HCT116 (cell line): ENCODE measurements around the gene PIGO. TPM values are rescaled to one million over a fixed set of nuclear protein-coding genes. Genes with fewer than 3 reads are reported as not detected.

ENCODE experiments used
- ATAC-seq: fragments of 200-7000 bp; cut with Tn5 transposase; 2 replicates; pipeline ENCODE4 v1.9.1; 2020; ENCODE audit warnings: mild to moderate bottlenecking, moderate library complexity
- BruUV-seq: library from RNA; stranded (reverse); fragments of 400-500 nt; replicated peaks from 2 replicates; lab custom pipeline; 2021; lab: Mats Ljungman, UMichigan
- CTCF ChIA-PET: fragments of 300-600 bp; sonication (Branson Sonifier 250); formaldehyde crosslinking; loops from one replicate; lab custom pipeline; 2021; ENCODE audit warnings: antibody characterized with exemption; lab: Charles Lee
- POLR2A ChIA-PET: fragments of 300-600, 350-600 bp; sonication (Branson Sonifier 250); formaldehyde crosslinking; loops from one replicate; lab custom pipeline; 2021; ENCODE audit warnings: antibody characterized with exemption; lab: Charles Lee
- RAD21 ChIA-PET, 2 experiments: fragments of 300-600 bp; sonication (Branson Sonifier 250); formaldehyde crosslinking; loops; one replicate each; lab custom pipeline; 2023; ENCODE audit warnings: low total read pairs in 2 of 2; ENCODE audit not compliant: uncharacterized antibody in 2 of 2, unreplicated experiment in 2 of 2, low non-redundant PET in 1 of 2; lab: Charles Lee
- DNase-seq: peaks from one replicate; pipeline ENCODE4 v3.0.0-alpha.2; 2010; ENCODE audit warnings: low read depth, low spot score
- H2AFZ ChIP-seq: fragments of 200-600 bp; shearing (Covaris generic), sonication (generic); 2 replicates; pipeline ENCODE4 v1.6.1; 2017; ENCODE audit warnings: low read depth, mixed run types, mixed read lengths, antibody characterized with exemption, low read length; ENCODE audit not compliant: poor library complexity, severe bottlenecking
- H3K27ac ChIP-seq: 2 replicates; pipeline ENCODE4 v1.5.1; 2012; ENCODE audit warnings: low read depth, low read length
- H3K27me3 ChIP-seq: fragments of 200-600 bp; sonication (generic); 2 replicates; pipeline ENCODE4 v1.6.1; 2016; ENCODE audit warnings: mixed run types, low read length, mixed read lengths; ENCODE audit not compliant: insufficient read depth
- H3K36me3 ChIP-seq, 2 experiments: fragments of 200-500 bp in 1 of 2; fragments of 200-600 bp in 1 of 2; sonication (Bioruptor generic) in 1 of 2; sonication (generic) in 1 of 2; 2 replicates each; pipeline versions ENCODE4 v1.5.1 to v1.6.1; 2014 to 2016; ENCODE audit warnings: low read length in 2 of 2, inconsistent platforms in 1 of 2, mixed read lengths in 1 of 2, mixed run types in 1 of 2; ENCODE audit not compliant: insufficient read depth in 2 of 2, control insufficient read depth in 1 of 2
- H3K4me1 ChIP-seq, 2 experiments: fragments of 200-600 bp in 1 of 2; sonication (generic) in 1 of 2; 2 replicates each; pipeline versions ENCODE4 v1.5.1 to v1.6.1; 2012 to 2017; ENCODE audit warnings: low read length in 2 of 2, inconsistent platforms in 1 of 2, mild to moderate bottlenecking in 1 of 2, mixed read lengths in 1 of 2, mixed run types in 1 of 2, moderate library complexity in 1 of 2; ENCODE audit not compliant: insufficient read depth in 2 of 2, control insufficient read depth in 1 of 2
- H3K4me2 ChIP-seq: fragments of 200-600 bp; sonication (generic); 2 replicates; pipeline ENCODE4 v1.6.1; 2017; ENCODE audit warnings: mixed run types, low read length, mixed read lengths
- H3K4me3 ChIP-seq, 2 experiments: fragments of 200-600 bp in 1 of 2; sonication (generic) in 1 of 2; replicated peaks in 1 of 2; 2 replicates each; pipeline ENCODE4 v1.5.1; 2011 to 2016; ENCODE audit warnings: low read length in 2 of 2, control low read depth in 1 of 2, low read depth in 1 of 2, mild to moderate bottlenecking in 1 of 2, mixed read lengths in 1 of 2, mixed run types in 1 of 2
- H3K79me2 ChIP-seq: fragments of 200-600 bp; sonication (generic); 2 replicates; pipeline ENCODE4 v1.6.1; 2017; ENCODE audit warnings: mild to moderate bottlenecking, mixed run types, low read length, moderate library complexity, mixed read lengths; ENCODE audit not compliant: insufficient read depth
- H3K9ac ChIP-seq: fragments of 200-600 bp; sonication (generic); 2 replicates; pipeline ENCODE4 v1.6.1; 2016; ENCODE audit warnings: low read length, mixed read lengths
- H3K9me2 ChIP-seq: fragments of 200-600 bp; sonication (generic), shearing (Covaris generic); 2 replicates; pipeline ENCODE4 v1.6.1; 2017; ENCODE audit warnings: mixed run types, mild to moderate bottlenecking, moderate library complexity; ENCODE audit not compliant: insufficient read depth
- H3K9me3 ChIP-seq, 2 experiments: fragments of 200-500 bp in 1 of 2; fragments of 200-600 bp in 1 of 2; sonication (Bioruptor generic) in 1 of 2; sonication (generic) in 1 of 2; 2 replicates each; pipeline ENCODE4 v1.6.1; 2014 to 2017; ENCODE audit warnings: low read length in 2 of 2, mixed read lengths in 2 of 2, inconsistent platforms in 1 of 2, low read depth in 1 of 2, mild to moderate bottlenecking in 1 of 2, mixed run types in 1 of 2, moderate library complexity in 1 of 2; ENCODE audit not compliant: control insufficient read depth in 1 of 2, insufficient read depth in 1 of 2
- H4K20me1 ChIP-seq: fragments of 200-600 bp; sonication (generic), shearing (Covaris generic); 2 replicates; pipeline ENCODE4 v1.6.1; 2017; ENCODE audit warnings: mixed run types, mild to moderate bottlenecking, moderate library complexity; ENCODE audit not compliant: insufficient read depth
- CEBPB ChIP-seq: IDR thresholded peaks from 2 replicates; pipeline ENCODE4 v1.6.1; 2012; ENCODE audit warnings: low read depth
- FOSL1 ChIP-seq: IDR thresholded peaks from 2 replicates; pipeline ENCODE4 v1.6.1; 2012; ENCODE audit warnings: low read depth
- SIN3A ChIP-seq: IDR thresholded peaks from 2 replicates; pipeline ENCODE4 v1.6.1; 2012; ENCODE audit warnings: low read depth
- SRF ChIP-seq: IDR thresholded peaks from 2 replicates; pipeline ENCODE4 v1.6.1; 2012; ENCODE audit warnings: low read depth
- ZFX ChIP-seq: fragments of 450-650 bp; IDR thresholded peaks from 2 replicates; pipeline ENCODE4 v1.6.1; 2017
- ZNF274 ChIP-seq: fragments of 200-500 bp; sonication (Bioruptor generic); IDR thresholded peaks from 2 replicates; pipeline ENCODE4 v1.6.1; 2014; ENCODE audit warnings: mild to moderate bottlenecking, low read depth, low read length, inconsistent platforms
- intact Hi-C: fragments of 100-400 bp; cut with micrococcal nuclease; formaldehyde crosslinking; loops from 2 replicates; pipeline ENCODE4 v1.10.0; 2022
- total RNA-seq: library from RNA; stranded (reverse); gene quantifications from one replicate; pipeline ENCODE4 v1.2.1, GENCODE V29; 2021; ENCODE audit not compliant: unreplicated experiment
- TF ChIP-seq, protein P1 (sequence below): IDR thresholded peaks from 2 replicates; pipeline ENCODE4 v1.6.1; 2012
- TF ChIP-seq, protein P2 (sequence below): IDR thresholded peaks from 2 replicates; pipeline ENCODE4 v1.6.1; 2011; ENCODE audit warnings: mild to moderate bottlenecking, low read length, moderate library complexity; ENCODE audit not compliant: insufficient replicate concordance; ENCODE audit errors: extremely low read depth

Gene PIGO
- total RNA-seq, 1 experiment from 2014 or later: 24.0 TPM

DNA sequence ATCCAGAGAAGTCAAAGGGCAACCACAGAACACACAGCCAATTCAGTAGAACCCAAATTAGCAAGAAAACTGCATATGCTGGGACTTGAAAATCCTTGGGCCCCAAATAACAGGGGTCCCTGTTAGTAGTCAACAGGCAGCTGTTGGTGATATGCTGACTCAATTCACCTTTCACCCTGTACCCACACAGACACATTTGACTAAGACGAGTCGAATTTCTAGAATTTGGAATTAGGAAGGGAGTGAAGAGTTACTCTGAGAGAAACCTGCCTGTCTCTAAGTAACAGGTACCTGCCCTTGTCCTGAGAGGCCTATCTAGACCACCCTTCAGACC is 23.1 kb downstream of the PIGO start:
- no peak for DNase-seq
- no TSS peak for BruUV-seq
- H3K27me3 ChIP-seq: no peaks in the 10 kb centered on the region
- peak overlapping the region; percentile 100 for H3K27ac ChIP-seq
- peak overlapping the region; percentile 45 for H3K9ac ChIP-seq
- ATAC-seq: no peak
- peaks cover 5 to 54% of the 10 kb centered on the region in 2 experiments; a peak in 2 of 4 replicates for H3K36me3 ChIP-seq
- CTCF ChIA-PET: no interaction called here
- H3K9me2 ChIP-seq: no peaks in the 10 kb centered on the region
- TF ChIP-seq CEBPB (no peak), SIN3A (no peak), FOSL1 (no peak), ZNF274 (no peak), ZFX (no peak), SRF (no peak)
- TF ChIP-seq, protein P1, sequence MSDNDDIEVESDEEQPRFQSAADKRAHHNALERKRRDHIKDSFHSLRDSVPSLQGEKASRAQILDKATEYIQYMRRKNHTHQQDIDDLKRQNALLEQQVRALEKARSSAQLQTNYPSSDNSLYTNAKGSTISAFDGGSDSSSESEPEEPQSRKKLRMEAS: no peak
- TF ChIP-seq, protein P2, sequence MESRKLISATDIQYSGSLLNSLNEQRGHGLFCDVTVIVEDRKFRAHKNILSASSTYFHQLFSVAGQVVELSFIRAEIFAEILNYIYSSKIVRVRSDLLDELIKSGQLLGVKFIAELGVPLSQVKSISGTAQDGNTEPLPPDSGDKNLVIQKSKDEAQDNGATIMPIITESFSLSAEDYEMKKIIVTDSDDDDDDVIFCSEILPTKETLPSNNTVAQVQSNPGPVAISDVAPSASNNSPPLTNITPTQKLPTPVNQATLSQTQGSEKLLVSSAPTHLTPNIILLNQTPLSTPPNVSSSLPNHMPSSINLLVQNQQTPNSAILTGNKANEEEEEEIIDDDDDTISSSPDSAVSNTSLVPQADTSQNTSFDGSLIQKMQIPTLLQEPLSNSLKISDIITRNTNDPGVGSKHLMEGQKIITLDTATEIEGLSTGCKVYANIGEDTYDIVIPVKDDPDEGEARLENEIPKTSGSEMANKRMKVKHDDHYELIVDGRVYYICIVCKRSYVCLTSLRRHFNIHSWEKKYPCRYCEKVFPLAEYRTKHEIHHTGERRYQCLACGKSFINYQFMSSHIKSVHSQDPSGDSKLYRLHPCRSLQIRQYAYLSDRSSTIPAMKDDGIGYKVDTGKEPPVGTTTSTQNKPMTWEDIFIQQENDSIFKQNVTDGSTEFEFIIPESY: no peak
- TF ChIP-seq, all 23 proteins: peak for 0
- Histone ChIP-seq H3K9me3 (no peaks in the 10 kb centered on the region), H3K79me2 (peaks cover 64% of the 10 kb centered on the region), H3K4me2 (peak overlapping the region; percentile 61), H3K4me3 (peak overlapping the region; percentile 20 to 31), H2AFZ (no peak overlapping the region), H4K20me1 (peaks cover 18% of the 10 kb centered on the region; the same call in 1 of the 2 replicates), H3K4me1 (peaks cover 12 to 27% of the 10 kb centered on the region in 2 experiments)
- intact Hi-C loops: loop anchor here (2.0 kb wide), 1 partner anchor 38 kb away; no protein-coding TSS in a partner anchor
- RAD21 ChIA-PET: no interaction called here
- POLR2A ChIA-PET: no interaction called here
